A673 (cell line): ENCODE results near the gene SLIT1.

ENCODE experiments used
- CTCF ChIP-seq: fragments of 300-800, 200-600 bp; sonication (generic); conservative IDR thresholded peaks from 2 replicates; pipeline ENCODE4 v1.5.1; 2017; ENCODE audit warnings: low read depth, mild to moderate bottlenecking, antibody characterized with exemption, low read length, moderate library complexity, mixed read lengths
- EZH2 ChIP-seq: fragments of 200-600 bp; sonication (generic); IDR thresholded peaks from 2 replicates; pipeline ENCODE4 v1.6.1; 2017; ENCODE audit warnings: borderline replicate concordance, low read depth, mild to moderate bottlenecking, mixed read lengths, antibody characterized with exemption, low read length; ENCODE audit not compliant: poor library complexity, severe bottlenecking

- TF ChIP-seq CTCF: no peak
- no peak for TF ChIP-seq EZH2
These were observed 95.7 kb downstream of the SLIT1 start for GRCh38 chr10:97090035-97090434.
